Esophagus squamous epithelium (tissue), 4 donors: ENCODE measurements around the gene MOXD1.

Experiments used
- POLR2A ChIP-seq, 4 donors: fragments of 450-650 bp; IDR thresholded peaks; one replicate each; pipeline ENCODE4 v1.6.1; 2017; ENCODE audit warnings: antibody characterized with exemption in 4 of 4, mild to moderate bottlenecking in 4 of 4, moderate library complexity in 3 of 4
- TF ChIP-seq, protein P1 (sequence below), 6 experiments: fragments of 450-650 bp in 4 of 6; fragments of 200-600 bp in 2 of 6; sonication (generic) in 2 of 6; IDR thresholded peaks; one replicate each; pipeline ENCODE4 v1.5.1; 2016 to 2019; ENCODE audit warnings: antibody characterized with exemption in 6 of 6, mild to moderate bottlenecking in 4 of 6, moderate library complexity in 4 of 6

GRCh38 chr6:132357120-132357519 lies 44.2 kb downstream of the MOXD1 start:
- TF ChIP-seq POLR2A (IDR thresholded peaks at IDR 0.05), result no peak
- TF ChIP-seq, protein P1, sequence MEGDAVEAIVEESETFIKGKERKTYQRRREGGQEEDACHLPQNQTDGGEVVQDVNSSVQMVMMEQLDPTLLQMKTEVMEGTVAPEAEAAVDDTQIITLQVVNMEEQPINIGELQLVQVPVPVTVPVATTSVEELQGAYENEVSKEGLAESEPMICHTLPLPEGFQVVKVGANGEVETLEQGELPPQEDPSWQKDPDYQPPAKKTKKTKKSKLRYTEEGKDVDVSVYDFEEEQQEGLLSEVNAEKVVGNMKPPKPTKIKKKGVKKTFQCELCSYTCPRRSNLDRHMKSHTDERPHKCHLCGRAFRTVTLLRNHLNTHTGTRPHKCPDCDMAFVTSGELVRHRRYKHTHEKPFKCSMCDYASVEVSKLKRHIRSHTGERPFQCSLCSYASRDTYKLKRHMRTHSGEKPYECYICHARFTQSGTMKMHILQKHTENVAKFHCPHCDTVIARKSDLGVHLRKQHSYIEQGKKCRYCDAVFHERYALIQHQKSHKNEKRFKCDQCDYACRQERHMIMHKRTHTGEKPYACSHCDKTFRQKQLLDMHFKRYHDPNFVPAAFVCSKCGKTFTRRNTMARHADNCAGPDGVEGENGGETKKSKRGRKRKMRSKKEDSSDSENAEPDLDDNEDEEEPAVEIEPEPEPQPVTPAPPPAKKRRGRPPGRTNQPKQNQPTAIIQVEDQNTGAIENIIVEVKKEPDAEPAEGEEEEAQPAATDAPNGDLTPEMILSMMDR (IDR thresholded peaks at IDR 0.05), result no peak
